ENCODE measurements around the gene SPPL3. TPM values are rescaled to one million over a fixed set of nuclear protein-coding genes. Genes with fewer than 3 reads are reported as not detected.
A peak's percentile ranks its signal among the peaks of the same experiment; 100 is the strongest.

The SPPL3 gene
- total and polyA plus RNA-seq, 8 donors: 5.0 to 63.4 (median 18.0) TPM

DNA sequence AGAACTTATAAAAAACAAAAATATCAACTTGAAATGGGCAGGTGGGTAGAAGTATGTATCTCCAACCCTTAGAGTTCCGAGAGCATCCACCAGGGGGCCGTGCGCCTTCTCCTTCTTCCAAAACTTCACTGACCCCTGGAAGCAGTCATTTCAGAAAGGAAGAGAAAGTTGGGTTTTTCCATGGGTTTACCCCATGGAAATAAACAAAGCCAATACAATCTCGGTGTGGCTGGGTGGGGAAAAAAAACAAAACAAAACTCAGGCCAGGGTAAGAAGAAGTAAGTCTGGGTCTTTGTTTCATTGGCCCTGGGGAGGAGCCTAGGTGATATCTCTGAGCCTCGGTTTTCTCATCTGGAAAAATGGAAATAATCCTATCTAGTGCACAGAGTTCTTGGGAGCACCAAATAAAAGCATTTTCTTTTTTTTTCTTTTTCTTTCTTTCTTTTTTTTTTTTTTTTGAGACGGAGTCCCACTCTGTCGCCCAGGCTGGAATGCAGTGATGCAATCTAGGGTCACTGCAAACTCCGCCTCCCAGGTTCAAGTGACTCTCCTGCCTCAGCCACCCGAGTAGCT is 40.6 kb upstream of the SPPL3 start:
- 39 to 49% (median 41%) methylated on average over 8 to 9 of the region's 9 CpGs for WGBS, 5 donors
- H3K4me1 ChIP-seq: peaks cover 0 to 3% (median 0%) of the 10 kb centered on the region in 4 donors
- no peaks in the 10 kb centered on the region for H3K9me3 ChIP-seq
- intact Hi-C loops (cut with DNase I; ENCODE audit: low total_unique reads): no loop called here
- TF ChIP-seq, protein P1, sequence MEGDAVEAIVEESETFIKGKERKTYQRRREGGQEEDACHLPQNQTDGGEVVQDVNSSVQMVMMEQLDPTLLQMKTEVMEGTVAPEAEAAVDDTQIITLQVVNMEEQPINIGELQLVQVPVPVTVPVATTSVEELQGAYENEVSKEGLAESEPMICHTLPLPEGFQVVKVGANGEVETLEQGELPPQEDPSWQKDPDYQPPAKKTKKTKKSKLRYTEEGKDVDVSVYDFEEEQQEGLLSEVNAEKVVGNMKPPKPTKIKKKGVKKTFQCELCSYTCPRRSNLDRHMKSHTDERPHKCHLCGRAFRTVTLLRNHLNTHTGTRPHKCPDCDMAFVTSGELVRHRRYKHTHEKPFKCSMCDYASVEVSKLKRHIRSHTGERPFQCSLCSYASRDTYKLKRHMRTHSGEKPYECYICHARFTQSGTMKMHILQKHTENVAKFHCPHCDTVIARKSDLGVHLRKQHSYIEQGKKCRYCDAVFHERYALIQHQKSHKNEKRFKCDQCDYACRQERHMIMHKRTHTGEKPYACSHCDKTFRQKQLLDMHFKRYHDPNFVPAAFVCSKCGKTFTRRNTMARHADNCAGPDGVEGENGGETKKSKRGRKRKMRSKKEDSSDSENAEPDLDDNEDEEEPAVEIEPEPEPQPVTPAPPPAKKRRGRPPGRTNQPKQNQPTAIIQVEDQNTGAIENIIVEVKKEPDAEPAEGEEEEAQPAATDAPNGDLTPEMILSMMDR (IDR thresholded peaks at IDR 0.05): peak in 5 of 7 experiments; percentile 14 to 73 (median 69)
- TF ChIP-seq EP300 (IDR thresholded peaks at IDR 0.05): no peak
- H3K4me3 ChIP-seq: no peak overlapping the region
- H3K36me3 ChIP-seq: no peaks in the 10 kb centered on the region
- DNase-seq: peak; percentile 67 to 74
- no peak overlapping the region for H3K27ac ChIP-seq
- H3K27me3 ChIP-seq: no peaks in the 10 kb centered on the region

DNA sequence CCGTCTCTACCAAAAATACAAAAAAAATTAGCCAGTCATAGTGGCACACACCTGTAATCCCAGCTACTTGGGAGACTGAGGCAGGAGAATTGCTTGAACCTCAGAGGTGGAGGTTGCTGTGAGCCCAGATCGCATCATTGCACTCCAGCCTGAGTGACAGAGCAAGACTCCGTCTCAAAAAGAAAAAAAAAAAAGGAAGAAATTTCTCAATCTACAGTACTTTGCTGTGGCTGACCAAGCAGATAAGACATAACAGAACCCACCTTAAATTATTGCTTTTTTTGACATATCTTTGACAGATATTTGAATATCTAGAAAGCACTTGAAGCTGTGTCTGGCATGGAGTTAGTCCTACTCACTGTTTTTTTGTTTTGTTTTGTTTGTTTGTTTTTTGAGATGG is 39.3 kb upstream of the SPPL3 start:
- DNase-seq: no peak
- no peaks in the 10 kb centered on the region for H3K9me3 ChIP-seq
- H3K4me1 ChIP-seq: peaks cover 0 to 11% (median 2%) of the 10 kb centered on the region in 4 donors
- no peak for TF ChIP-seq EP300 (IDR thresholded peaks at IDR 0.05)
- TF ChIP-seq POLR2A (IDR thresholded peaks at IDR 0.05): no peak
- TF ChIP-seq, protein P1 (IDR thresholded peaks at IDR 0.05): no peak
- no peak for TF ChIP-seq POLR2AphosphoS5 (IDR thresholded peaks at IDR 0.05)
- 67 to 84% (median 77%) methylated on average over 3 of the region's 3 CpGs for WGBS, 5 donors
- intact Hi-C loops (cut with DNase I; ENCODE audit: low total_unique reads): no loop called here
- H3K36me3 ChIP-seq: no peaks in the 10 kb centered on the region
- no peak overlapping the region for H3K4me3 ChIP-seq
- H3K27ac ChIP-seq: no peak overlapping the region
- H3K27me3 ChIP-seq: no peaks in the 10 kb centered on the region

DNA sequence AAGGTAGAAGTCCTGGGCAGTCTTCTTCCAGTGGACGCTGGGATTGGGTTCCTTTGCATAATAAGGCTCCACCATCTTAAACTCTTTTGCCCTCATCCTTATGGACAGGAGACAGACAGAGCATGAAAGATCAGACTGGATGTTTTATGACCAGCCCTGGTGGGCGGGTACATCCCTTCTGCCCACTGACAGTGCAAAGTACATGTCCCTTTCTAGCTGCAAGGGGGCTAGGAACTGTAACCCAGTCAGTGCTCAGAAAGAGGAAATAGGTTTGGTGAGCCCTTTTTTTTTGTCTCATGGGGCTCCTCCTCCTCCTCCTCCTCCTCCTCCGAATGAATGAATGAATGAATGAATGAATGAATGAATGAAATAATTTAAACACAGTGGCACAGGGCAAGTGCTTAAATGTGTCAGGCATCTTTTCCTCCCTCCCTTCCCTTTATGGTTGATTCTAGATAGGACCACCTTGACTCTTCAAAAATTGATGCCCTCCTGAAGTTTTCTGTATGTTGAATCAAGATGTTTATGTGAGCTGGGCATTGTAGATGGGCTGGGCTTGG is 37.8 kb upstream of the SPPL3 start:
- intact Hi-C loops (cut with DNase I; ENCODE audit: low total_unique reads): no loop called here
- H3K36me3 ChIP-seq: no peaks in the 10 kb centered on the region

DNA sequence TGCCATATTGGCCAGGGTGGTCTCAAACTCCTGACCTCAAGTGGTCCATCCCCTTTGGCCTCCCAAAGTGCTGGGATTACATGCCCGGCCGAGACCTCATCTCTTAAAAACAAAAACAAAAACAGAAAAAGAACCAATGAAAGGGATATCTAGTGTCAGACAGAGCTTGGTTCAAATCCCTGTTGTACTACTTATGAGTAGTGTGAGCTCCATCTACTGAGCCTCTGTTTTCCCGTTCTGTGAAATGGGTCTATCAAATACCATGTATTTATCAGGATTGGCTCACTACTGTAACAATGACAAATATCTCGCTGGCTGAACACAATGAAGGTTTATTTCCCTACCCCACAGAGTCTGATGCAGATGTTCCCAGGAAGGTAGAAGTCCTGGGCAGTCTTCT is 37.3 kb upstream of the SPPL3 start:
- intact Hi-C loops (cut with DNase I; ENCODE audit: low total_unique reads): no loop called here
- Histone ChIP-seq H3K27me3 (peaks cover 0 to 13% (median 0%) of the 10 kb centered on the region in 3 donors), H3K4me1 (peaks cover 0 to 11% (median 2%) of the 10 kb centered on the region in 4 donors), H3K27ac (no peak overlapping the region), H3K9me3 (no peaks in the 10 kb centered on the region), H3K36me3 (no peaks in the 10 kb centered on the region), H3K4me3 (no peak overlapping the region)
- TF ChIP-seq EP300 (IDR thresholded peaks at IDR 0.05) (no peak), POLR2AphosphoS5 (IDR thresholded peaks at IDR 0.05) (no peak), POLR2A (IDR thresholded peaks at IDR 0.05) (no peak)
- TF ChIP-seq, protein P1 (IDR thresholded peaks at IDR 0.05): no peak
- WGBS, 5 donors: 90 to 93% (median 92%) methylated on average over 4 of the region's 4 CpGs
- DNase-seq: no peak

More for the DNA sequence above, 37.8 kb upstream of the SPPL3 start:
- Histone ChIP-seq H3K27me3 (peaks cover 0 to 13% (median 0%) of the 10 kb centered on the region in 3 donors), H3K27ac (no peak overlapping the region), H3K4me1 (peaks cover 0 to 11% (median 2%) of the 10 kb centered on the region in 4 donors), H3K4me3 (no peak overlapping the region), H3K9me3 (no peaks in the 10 kb centered on the region)
- WGBS, 5 donors: 66 to 77% (median 70%) methylated on average over 3 of the region's 3 CpGs
- no peak for TF ChIP-seq POLR2A (IDR thresholded peaks at IDR 0.05)
- TF ChIP-seq EP300 (IDR thresholded peaks at IDR 0.05): no peak
- no peak for TF ChIP-seq POLR2AphosphoS5 (IDR thresholded peaks at IDR 0.05)
- TF ChIP-seq, protein P1 (IDR thresholded peaks at IDR 0.05): no peak
- no peak for DNase-seq

All from stomach (tissue), 9 donors.